ENCODE data around the gene CHST2. TPM values are rescaled to one million over a fixed set of nuclear protein-coding genes. Genes with fewer than 3 reads are reported as not detected.
A peak's percentile ranks its signal among the peaks of the same experiment; 100 is the strongest.

Gene CHST2
- total and polyA plus RNA-seq, 5 donors, result 1.5 to 3.3 (median 2.2) TPM

DNA sequence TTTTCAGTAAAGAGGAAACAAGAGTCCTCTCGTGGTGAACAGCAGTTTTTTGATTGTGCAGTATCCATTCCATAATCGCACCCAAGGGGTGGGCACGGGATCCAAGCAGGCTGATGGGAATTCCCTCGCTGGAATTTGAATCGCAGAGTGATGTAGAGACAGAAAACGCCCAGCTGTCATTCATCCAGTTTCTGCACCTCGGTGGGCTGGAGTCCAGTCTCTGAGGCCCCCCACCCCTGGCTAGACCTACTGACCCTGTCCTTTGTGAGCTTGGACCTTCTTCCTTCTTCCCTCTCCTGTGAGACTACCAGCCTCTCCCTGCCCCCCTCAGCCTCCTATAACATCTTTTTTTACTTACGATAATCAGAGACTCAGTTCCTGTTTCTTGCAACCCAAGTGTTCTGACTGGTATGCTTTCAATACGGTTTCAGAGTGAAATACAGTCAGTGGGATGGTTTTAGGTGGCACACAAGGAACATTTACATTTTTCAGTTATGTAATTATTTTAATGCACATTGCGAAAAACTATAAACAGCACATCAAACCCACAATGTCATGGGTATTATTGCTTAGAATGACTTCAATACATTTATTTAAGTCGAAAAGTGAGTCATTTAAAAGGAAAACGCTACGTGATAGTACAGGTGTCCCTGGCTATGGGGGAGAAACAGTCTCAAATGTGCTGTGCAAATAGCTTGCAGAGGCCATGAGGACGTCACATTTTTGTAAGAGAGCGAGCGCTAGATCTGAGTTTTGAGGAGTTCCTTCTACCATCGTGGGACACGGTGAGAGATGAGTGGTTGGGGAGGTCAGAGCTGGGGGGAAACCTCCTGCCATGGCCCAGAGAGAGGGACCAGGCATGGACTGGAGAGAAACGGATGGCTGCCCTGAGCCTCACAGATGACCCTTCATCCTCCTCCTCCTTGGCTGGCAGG is 37.5 kb upstream of the CHST2 start:
- H3K9me3 ChIP-seq (ENCODE audit: control insufficient read depth, low read length), result no peaks in the 10 kb centered on the region
- ATAC-seq (peak in 1 of 2 donors; percentile 19), DNase-seq (no peak)
- intact Hi-C loops (cut with DNase I), result no loop called here
- H3K27me3 ChIP-seq (ENCODE audit: control insufficient read depth, insufficient read depth), result no peaks in the 10 kb centered on the region
- H3K27ac ChIP-seq (ENCODE audit: low read length), result no peak overlapping the region
- no peak overlapping the region for H3K4me3 ChIP-seq (ENCODE audit: low read length)
- no peaks in the 10 kb centered on the region for H3K4me1 ChIP-seq (ENCODE audit: control insufficient read depth, insufficient read depth, low read length)
- WGBS, result 78% methylated on average over 19 of the region's 19 CpGs

DNA sequence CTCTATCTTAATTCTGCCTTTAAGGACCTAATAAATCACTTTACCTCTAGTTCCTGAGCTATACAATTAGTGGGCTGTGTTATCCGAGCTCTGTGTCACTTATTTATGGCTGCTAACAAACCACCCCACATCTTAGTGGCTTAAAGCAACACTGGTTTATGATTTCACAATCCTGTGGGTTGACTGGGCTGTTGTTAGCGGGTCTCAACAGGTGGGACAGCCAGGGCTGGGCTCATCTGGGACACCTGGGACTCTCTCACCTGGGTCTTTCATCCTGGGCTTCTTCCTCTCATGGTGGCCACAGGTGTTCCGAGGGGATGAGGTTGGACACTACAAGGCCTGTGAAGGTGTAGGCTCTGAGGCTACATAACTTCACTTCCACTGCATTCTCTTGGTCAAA is 35.8 kb upstream of the CHST2 start:
- H3K27me3 ChIP-seq (ENCODE audit: control insufficient read depth, insufficient read depth), result no peaks in the 10 kb centered on the region
- no peak overlapping the region for H3K27ac ChIP-seq (ENCODE audit: low read length)
- ATAC-seq (no peak), DNase-seq (no peak)
- H3K4me1 ChIP-seq (ENCODE audit: control insufficient read depth, insufficient read depth, low read length), result no peaks in the 10 kb centered on the region
- H3K9me3 ChIP-seq (ENCODE audit: control insufficient read depth, low read length), result no peaks in the 10 kb centered on the region
- WGBS, result 83% methylated on average over 3 of the region's 3 CpGs
- intact Hi-C loops (cut with DNase I), result no loop called here
- H3K4me3 ChIP-seq (ENCODE audit: low read length), result no peak overlapping the region

DNA sequence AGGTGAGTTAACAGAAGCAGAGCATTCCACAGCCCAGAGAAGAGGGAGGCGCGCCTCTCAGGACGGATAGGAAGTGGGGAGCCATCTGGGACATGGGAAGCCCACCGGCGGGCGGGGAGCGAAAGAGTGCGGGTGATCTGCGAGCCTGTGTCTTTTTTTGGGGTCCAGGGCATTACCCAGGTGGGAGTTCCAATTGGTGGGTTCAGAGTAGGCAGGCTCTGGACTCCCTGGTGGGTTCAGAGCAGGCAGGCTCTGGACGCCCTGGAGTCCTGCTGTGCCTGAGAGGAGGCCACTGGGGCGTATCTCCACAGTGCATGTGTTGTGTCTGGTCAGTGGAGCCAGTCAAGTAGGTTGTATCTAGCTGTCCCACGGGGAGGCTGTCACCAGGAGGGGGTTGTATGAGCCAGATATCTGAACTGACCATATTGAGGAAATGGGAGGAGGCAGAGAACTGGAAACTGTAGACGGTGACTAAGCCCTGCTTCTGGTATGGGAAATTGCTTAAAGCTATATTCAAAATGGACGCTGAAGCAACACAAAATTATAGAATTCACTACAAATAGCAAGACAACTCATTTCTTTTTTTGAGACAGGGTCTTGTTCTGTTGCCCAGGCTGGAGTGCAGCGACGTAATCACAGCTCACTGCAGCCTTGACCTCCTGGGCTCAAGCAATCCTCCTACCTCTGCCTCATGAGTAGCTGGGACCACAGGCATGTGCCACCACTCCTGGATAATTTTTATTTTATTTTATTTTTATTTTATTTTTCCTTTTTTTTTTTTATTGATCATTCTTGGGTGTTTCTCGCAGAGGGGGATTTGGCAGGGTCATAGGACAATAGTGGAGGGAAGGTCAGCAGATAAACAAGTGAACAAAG is 34.5 kb upstream of the CHST2 start:
- intact Hi-C loops (cut with DNase I), result no loop called here
- DNase-seq (no peak), ATAC-seq (peak; percentile 24 to 92)
- no peaks in the 10 kb centered on the region for H3K9me3 ChIP-seq (ENCODE audit: control insufficient read depth, low read length)
- H3K4me1 ChIP-seq (ENCODE audit: control insufficient read depth, insufficient read depth, low read length), result no peaks in the 10 kb centered on the region
- WGBS, result 81% methylated on average over 17 of the region's 17 CpGs
- no peaks in the 10 kb centered on the region for H3K27me3 ChIP-seq (ENCODE audit: control insufficient read depth, insufficient read depth)
- no peak overlapping the region for H3K4me3 ChIP-seq (ENCODE audit: low read length)
- H3K27ac ChIP-seq (ENCODE audit: low read length), result no peak overlapping the region

DNA sequence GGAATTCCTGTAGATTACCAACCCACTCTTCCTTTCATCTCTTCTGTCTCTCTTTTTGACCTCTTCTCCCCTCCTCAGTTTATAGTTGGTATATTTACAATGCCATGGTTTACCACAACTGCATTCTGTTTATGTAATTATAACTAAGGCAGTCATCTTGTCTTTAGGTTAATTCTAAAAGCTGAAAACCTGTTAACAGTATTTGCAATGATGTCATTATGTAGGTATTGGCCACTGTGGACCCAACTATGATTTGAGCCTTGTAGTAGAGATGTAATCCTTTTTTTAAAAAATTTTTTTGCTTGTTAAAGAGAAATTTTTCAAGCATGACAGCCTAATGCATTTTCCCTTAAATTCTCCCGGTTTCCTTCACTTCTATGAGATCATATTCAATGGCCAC is 30.7 kb upstream of the CHST2 start:
- H3K9me3 ChIP-seq (ENCODE audit: control insufficient read depth, low read length), result no peaks in the 10 kb centered on the region
- no peak overlapping the region for H3K4me3 ChIP-seq (ENCODE audit: low read length)
- no peaks in the 10 kb centered on the region for H3K4me1 ChIP-seq (ENCODE audit: control insufficient read depth, insufficient read depth, low read length)
- no peak for DNase-seq
- intact Hi-C loops (cut with DNase I), result no loop called here
- no peak overlapping the region for H3K27ac ChIP-seq (ENCODE audit: low read length)
- no peaks in the 10 kb centered on the region for H3K27me3 ChIP-seq (ENCODE audit: control insufficient read depth, insufficient read depth)
- ATAC-seq, result no peak
- WGBS, result 82% methylated on average over 1 of the region's 1 CpG

DNA sequence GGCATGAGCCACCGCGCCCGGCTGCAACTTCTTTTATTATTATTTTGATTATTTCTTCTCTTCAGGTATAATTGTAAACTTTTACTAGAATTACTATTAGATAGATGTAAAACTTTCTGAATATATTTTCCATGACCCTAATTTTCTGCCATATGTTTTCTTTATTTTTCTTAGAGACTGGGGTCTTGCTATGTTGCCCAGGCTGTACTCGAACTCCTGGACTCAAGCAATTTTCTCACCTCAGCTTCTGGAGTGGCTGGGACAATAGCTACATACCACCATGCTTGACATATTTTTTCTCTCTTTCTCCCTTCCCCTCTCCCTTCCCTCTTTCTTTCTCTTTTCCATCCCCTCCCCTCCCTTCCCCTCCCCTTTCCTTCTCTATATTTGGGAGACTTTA is 29.6 kb upstream of the CHST2 start:
- no peaks in the 10 kb centered on the region for H3K27me3 ChIP-seq (ENCODE audit: control insufficient read depth, insufficient read depth)
- H3K27ac ChIP-seq (ENCODE audit: low read length), result no peak overlapping the region
- no peaks in the 10 kb centered on the region for H3K9me3 ChIP-seq (ENCODE audit: control insufficient read depth, low read length)
- no peak for ATAC-seq
- H3K4me1 ChIP-seq (ENCODE audit: control insufficient read depth, insufficient read depth, low read length), result no peaks in the 10 kb centered on the region
- no peak for DNase-seq
- intact Hi-C loops (cut with DNase I), result no loop called here
- no peak overlapping the region for H3K4me3 ChIP-seq (ENCODE audit: low read length)
- 96% methylated on average over 4 of the region's 4 CpGs for WGBS

DNA sequence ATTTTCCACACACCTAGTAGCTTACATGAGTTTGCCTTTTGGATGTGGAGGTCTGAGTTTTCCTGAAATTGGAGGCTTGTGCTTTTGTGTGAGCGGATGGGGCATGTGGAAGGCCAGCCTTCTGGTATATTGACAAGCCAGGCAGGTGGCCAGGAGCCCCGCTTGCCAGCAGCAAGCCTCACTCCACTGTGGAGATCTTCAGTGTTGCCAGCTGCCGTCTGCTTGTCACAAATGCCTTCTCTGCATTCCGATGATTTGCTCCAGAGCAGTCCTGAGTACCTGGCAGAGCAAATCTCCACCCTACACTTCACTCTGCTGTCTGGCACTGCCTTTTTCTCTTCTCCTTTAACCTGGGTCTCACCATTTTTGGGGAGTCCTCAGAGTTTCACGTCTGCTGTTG is 29.1 kb upstream of the CHST2 start:
- DNase-seq (peak in 1 of 3 donors; percentile 59), ATAC-seq (no peak)
- no peaks in the 10 kb centered on the region for H3K4me1 ChIP-seq (ENCODE audit: control insufficient read depth, insufficient read depth, low read length)
- intact Hi-C loops (cut with DNase I), result no loop called here
- no peak overlapping the region for H3K4me3 ChIP-seq (ENCODE audit: low read length)
- 44% methylated on average over 5 of the region's 5 CpGs for WGBS
- no peaks in the 10 kb centered on the region for H3K27me3 ChIP-seq (ENCODE audit: control insufficient read depth, insufficient read depth)
- H3K9me3 ChIP-seq (ENCODE audit: control insufficient read depth, low read length), result no peaks in the 10 kb centered on the region
- no peak overlapping the region for H3K27ac ChIP-seq (ENCODE audit: low read length)

DNA sequence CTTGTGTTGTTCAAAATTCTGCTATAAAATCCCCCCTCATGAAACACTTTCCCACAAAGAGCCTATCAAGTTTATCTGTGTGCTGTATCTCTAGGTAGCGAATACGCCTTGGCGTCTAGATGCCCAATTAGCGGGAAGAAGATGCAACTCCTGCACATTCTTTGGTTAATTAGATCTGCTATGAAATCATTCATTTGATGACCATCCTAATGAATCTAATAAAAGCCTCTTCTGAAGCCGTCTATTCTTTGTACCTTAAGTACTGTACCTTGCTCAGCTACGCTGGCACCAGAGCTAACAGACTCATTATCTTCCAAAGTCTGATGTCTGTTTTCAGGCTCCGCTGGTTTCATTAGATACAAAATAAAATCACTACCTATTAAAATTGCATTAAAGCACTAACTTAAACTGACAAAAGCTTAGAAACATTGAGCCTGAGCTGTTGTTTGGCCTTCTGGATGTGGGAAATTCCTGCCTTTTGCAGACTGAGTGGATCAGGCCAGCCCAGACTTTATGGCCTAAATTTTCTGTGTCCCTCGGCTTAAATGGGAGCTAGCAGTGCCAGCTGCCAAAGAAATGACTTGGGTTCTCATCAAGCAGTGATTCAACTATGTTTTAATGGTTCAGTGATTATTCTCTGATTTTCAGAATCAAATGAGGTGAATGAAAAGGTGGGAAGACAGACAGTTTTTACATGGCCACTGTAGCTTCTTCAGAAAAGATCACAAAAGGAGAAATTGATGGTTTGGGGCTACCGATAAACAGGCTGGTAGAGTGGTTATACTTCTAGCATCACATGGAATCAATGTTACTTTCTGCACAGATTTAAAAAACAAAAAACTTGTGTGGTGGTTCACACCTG is 28.4 kb upstream of the CHST2 start:
- WGBS, result 88% methylated on average over 9 of the region's 9 CpGs
- ATAC-seq, result no peak
- Histone ChIP-seq H3K27ac (ENCODE audit: low read length) (no peak overlapping the region), H3K4me3 (ENCODE audit: low read length) (no peak overlapping the region), H3K27me3 (ENCODE audit: control insufficient read depth, insufficient read depth) (no peaks in the 10 kb centered on the region), H3K9me3 (ENCODE audit: control insufficient read depth, low read length) (no peaks in the 10 kb centered on the region), H3K4me1 (ENCODE audit: control insufficient read depth, insufficient read depth, low read length) (no peaks in the 10 kb centered on the region)
- DNase-seq, result no peak
- intact Hi-C loops (cut with DNase I), result no loop called here

DNA sequence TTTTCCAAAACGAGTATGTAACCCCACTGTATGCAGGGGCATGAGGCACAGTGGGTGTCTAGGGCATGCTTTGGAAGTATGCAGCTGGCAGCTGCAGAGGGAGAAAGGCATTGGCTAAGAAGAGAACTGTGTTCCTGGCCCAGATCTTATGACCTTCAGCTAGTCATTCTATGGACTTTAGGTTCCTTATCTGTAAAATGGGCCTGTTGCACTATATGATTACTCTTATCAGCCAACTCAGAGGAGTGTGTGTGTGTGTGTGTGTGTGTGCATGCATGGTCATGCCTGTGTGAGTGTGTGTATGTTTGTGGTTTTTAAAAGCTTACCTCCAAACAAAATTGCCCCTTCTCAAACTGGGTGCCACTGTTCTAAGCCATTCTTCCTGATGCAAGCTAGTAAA is 27.4 kb upstream of the CHST2 start:
- intact Hi-C loops (cut with DNase I), result no loop called here
- no peak for DNase-seq
- no peak for ATAC-seq
- Histone ChIP-seq H3K4me1 (ENCODE audit: control insufficient read depth, insufficient read depth, low read length) (no peaks in the 10 kb centered on the region), H3K27me3 (ENCODE audit: control insufficient read depth, insufficient read depth) (no peaks in the 10 kb centered on the region), H3K9me3 (ENCODE audit: control insufficient read depth, low read length) (no peaks in the 10 kb centered on the region), H3K4me3 (ENCODE audit: low read length) (no peak overlapping the region), H3K27ac (ENCODE audit: low read length) (no peak overlapping the region)
- WGBS, result 81% methylated on average over 1 of the region's 1 CpG

DNA sequence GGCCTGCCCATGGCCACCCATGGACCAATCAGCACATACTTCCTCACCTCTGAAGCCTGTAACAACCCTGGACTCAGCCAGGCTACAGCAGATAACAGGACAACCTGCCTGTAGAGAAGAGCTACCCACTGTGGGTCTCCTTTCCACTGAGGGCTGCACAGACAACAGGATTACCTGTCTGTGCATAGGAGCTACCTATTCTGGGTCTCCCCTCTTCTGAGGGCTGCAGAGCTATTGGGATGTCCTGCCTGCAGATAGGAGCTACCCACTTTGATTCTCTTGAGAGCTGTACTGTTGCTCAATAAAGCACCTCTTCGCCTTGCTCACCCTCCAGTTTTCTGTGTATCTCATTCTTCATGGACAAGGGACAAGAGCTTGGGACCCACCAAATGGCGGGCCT is 23.8 kb upstream of the CHST2 start:
- no peaks in the 10 kb centered on the region for H3K9me3 ChIP-seq (ENCODE audit: control insufficient read depth, low read length)
- WGBS, result 96% methylated on average over 2 of the region's 2 CpGs
- no peak overlapping the region for H3K27ac ChIP-seq (ENCODE audit: low read length)
- no peaks in the 10 kb centered on the region for H3K27me3 ChIP-seq (ENCODE audit: control insufficient read depth, insufficient read depth)
- H3K4me3 ChIP-seq (ENCODE audit: low read length), result no peak overlapping the region
- ATAC-seq, result no peak
- DNase-seq, result no peak
- no peaks in the 10 kb centered on the region for H3K4me1 ChIP-seq (ENCODE audit: control insufficient read depth, insufficient read depth, low read length)
- intact Hi-C loops (cut with DNase I), result no loop called here

DNA sequence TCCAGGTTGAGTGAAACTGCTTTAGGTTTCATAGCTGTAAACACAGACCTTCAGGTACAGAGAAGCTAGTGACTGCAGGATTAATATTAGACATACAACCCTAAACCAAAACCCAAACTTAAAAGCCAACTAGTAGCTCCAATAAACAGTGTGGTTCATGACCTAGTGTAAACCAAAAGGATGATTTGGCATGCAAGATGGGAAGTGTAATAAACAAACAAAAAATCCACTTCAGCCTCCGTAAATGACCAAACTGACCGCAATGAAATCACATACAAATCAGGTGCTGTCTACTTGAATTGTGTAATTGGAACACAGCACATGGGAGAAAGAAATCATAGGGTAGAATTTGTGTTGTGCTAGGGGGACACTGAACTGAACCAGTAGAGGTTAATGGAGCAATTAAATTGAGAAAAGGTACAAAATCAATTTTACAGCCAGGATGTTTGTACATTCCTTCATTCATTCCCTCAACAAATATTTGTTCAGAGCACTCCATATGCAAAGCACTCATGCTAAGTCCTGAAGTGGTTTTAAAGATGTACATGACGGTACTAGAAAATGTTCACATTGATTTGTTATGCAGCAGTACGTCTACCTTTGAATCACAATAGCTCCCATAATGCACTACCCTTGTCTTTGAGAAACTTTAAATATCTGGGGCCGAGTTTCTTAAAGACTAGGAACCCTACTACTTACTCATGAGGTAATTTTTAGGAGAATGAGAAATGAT is 21.4 kb upstream of the CHST2 start:
- no peak for ATAC-seq
- H3K9me3 ChIP-seq (ENCODE audit: control insufficient read depth, low read length), result no peaks in the 10 kb centered on the region
- WGBS, result 86% methylated on average over 5 of the region's 5 CpGs
- H3K4me3 ChIP-seq (ENCODE audit: low read length), result no peak overlapping the region
- no peaks in the 10 kb centered on the region for H3K4me1 ChIP-seq (ENCODE audit: control insufficient read depth, insufficient read depth, low read length)
- intact Hi-C loops (cut with DNase I), result no loop called here
- no peak for DNase-seq
- H3K27me3 ChIP-seq (ENCODE audit: control insufficient read depth, insufficient read depth), result no peaks in the 10 kb centered on the region
- H3K27ac ChIP-seq (ENCODE audit: low read length), result no peak overlapping the region

Data from right cardiac atrium (tissue), 5 donors.